Activated naive CD4-positive, alpha-beta T cell treated with Interleukin-2 at 50 U/mL for 16 hours (primary cell): ENCODE results near the gene SNRNP200.
"Not testable (repeated sequence)": the region's sequence is repeated elsewhere in the genome, so short reads cannot be mapped to it uniquely, and the experiment has no call there.

ENCODE experiments used
- DNase-seq: peaks from one replicate; pipeline ENCODE4 v3.0.0-alpha.2; 2020

SNRNP200 gene

DNA sequence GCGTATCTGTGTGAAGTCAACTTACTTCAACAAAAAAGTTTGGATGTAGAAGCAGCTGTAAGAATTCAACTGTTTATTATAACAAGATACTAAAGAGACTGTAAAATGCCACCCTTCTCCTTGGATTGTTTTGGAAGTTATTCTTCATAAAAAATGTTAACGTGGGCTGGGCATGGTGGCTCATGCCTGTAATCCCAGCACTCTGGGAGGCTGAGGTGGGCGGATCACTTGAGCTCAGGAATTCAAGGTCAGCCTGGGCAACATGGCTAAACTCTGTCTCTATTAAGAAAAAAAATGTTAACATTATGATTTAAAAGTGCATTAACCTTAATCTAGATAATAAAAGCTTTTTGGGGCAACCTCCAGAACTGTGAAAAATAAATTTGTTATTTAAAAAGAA is 31.6 kb downstream of the SNRNP200 start:
- DNase-seq = no peak

DNA sequence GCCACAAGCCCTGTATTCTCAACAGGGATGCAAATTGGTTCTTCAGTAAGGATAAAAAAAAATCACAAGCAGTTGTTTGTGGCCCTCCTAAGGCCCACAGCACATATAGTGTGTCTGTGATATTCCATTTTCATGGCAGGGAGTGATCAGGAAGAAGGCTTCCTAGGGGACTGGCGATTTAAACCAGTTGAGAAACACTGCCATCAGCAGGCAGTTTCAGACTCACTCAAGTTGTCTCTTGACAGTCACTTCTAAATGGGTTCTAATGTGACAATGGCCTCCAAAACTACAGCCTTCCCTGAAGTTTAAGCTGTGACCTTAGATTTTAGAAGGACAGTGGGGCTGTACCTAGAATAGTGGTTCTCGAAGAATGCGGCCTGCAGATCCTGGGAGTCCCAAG is 33.4 kb downstream of the SNRNP200 start:
- DNase-seq = no peak

DNA sequence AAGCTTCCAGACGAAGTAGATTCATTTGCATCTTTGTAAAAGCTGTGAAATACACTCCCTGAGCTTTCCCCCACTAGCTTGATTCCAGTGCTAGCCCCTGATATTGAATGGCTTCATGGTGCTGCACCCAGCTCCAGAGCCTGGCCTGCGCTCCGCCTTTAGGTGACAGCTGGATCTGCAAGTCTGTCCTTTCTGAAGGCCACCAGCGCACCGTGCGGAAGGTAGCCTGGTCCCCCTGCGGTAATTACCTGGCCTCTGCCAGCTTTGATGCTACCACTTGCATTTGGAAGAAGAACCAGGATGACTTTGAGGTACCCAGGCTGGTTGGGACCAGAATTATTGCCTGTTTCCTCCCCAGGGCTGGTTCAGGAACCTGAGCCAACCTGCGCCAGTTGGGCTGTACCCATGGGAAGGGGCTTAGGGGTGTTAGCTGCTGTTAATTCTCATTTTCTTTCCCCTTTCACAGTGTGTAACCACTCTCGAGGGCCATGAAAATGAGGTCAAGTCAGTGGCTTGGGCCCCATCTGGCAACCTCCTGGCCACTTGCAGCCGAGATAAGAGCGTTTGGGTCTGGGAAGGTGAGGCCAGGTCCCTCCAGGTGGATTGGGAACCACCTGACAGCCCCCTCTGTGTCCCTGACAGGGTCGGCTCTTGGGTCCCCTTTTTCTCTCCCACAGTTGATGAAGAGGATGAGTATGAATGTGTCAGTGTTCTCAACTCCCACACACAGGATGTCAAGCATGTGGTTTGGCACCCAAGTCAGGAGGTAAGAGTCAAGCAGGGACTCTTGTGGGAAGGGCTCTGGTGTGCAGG is 38.0 kb downstream of the SNRNP200 start:
- peak; percentile 51 for DNase-seq

DNA sequence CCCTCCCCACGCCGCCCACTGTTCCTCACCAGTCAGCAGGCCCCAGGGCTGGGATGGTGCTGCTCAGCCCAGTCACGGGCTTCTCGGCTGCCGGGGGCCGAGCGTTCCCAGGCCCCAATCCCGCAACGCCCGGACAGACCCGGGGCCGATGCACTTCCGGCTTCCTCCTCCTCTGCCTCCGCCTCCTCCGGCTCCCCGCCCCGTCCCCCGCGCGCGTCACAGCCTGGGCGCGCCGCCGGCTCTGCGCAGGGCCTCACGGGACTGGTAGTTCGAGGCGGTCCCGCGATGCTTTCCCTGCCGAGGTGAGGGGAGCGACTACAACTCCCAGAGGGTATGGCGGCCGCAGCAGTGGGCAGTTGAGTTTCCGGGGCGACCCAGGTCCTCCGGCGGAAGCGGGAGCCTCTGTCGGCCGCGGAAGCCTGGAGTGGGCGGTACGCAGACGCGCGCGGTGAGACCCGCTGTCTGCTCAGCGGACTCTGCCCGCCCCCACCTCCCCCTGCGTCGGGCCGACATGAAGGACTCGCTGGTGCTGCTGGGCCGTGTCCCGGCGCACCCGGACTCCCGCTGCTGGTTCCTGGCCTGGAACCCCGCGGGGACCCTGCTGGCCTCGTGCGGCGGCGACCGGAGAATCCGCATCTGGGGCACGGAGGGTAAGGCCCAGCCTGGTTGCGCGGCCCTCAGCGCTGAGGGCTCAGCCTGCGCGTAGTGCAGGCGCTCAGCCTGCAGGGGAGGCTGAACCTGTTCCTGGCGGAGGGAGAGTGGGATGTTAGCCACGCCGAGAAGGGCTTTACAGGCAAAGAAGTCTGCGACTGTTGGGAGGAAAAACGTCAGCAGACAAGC is 39.3 kb downstream of the SNRNP200 start, which contains the start of the genes CIAO1 and TMEM127:
Gene CIAO1, plus strand, starts transcription at position 386 of the 840 bp plus-strand sequence. Its CDS starts 126 bp downstream, at position 512.
Gene TMEM127, minus strand, starts transcription at position 158 of the 840 bp plus-strand sequence. CDS start 616 bp downstream, outside the sequence.
- peak; percentile 99 for DNase-seq

DNA sequence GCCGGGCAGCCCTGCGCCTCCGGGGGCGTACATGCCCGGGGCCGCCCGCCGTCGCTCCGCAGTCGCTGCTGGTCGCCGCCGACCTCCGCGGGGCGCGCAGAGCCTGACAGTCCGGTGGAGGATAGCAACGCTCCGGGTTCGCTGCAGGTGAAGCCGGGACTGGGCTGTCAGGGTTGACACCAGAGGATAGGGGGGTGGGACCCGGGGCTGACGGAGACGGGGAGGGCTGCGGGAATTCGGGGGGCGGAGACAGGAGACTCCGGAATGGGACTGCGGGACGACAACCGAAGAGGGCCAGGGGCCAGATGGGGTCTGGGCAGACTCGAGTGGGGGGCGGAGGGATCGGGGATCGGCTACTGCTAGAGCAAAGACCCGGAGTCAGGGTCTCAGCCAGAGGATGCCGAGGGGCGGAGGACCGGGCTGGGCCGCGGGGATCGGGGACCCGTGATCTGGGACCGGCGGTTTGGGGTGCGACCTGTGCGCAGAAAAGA is 40.0 kb downstream of the SNRNP200 start:
- peak; percentile 42 for DNase-seq

DNA sequence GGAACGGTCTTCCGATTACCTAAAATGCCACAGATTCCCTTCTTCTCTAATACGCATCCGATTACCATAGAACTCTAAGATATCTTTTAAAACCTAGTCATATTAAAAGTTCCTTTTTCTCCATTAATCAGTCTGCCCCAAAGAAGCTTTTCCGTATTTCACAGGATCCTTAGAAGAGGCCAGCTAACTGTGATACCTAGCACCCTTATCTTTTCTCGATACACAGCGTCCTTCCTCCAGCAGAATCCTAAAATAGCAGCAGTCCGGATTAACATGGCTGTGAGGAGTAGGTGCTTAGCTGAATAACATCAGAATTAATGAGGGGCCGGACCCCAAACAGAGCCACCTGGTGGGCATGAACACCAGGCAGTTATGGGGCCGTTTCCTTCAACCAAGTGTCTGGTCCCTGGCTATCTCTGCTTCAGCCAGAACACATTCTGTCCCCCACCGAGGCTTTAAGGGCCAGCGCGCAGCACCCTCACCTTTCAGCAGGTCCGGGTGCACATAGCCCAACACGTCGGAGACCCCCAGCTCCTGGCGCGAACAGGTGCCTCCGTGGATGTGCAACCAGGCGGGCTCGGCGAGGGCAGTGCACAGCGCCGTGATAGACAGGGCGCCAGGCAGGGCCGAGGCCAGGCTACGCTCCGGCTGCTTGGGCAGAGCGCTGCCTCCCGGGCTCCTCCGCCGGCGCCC is 40.5 kb downstream of the SNRNP200 start:
- DNase-seq = peak; percentile 34

DNA sequence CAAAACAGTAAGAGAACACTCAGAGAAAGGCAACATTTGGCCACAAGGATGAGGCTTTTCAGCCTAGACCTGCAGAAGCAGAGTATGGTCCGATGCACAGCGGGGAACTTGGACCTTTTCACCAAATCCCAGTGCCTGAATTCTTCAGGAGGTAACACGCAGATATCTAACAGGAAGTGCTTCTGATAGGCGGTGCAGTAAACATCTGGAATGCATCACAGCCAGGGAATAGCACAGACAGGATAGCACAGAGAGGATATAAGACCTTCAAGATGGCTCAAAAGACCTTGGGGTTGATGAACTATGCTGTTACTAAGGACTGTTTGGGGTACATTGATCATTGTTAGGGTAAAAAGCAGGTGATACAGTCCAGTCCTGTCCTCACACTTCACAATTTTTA is 41.3 kb downstream of the SNRNP200 start:
- no peak for DNase-seq

DNA sequence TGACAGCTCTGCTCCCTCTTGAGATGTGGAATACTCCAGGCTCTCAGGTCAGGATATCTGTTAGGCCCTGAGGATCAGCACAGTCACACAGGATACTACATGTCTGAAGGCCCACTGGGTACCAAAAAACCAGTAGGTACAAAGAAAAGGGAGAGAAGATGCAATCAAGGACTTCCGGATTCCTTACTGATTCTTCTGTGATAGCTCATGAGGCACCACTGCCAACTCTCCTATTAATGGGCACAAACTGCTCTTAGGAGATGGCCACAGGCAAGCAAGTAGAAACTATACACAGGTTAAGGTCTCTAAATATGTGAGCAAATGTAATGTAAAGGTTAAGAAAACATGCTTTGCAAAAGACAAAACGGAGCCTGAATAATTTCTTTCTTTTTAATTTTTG is 43.0 kb downstream of the SNRNP200 start:
- no peak for DNase-seq

DNA sequence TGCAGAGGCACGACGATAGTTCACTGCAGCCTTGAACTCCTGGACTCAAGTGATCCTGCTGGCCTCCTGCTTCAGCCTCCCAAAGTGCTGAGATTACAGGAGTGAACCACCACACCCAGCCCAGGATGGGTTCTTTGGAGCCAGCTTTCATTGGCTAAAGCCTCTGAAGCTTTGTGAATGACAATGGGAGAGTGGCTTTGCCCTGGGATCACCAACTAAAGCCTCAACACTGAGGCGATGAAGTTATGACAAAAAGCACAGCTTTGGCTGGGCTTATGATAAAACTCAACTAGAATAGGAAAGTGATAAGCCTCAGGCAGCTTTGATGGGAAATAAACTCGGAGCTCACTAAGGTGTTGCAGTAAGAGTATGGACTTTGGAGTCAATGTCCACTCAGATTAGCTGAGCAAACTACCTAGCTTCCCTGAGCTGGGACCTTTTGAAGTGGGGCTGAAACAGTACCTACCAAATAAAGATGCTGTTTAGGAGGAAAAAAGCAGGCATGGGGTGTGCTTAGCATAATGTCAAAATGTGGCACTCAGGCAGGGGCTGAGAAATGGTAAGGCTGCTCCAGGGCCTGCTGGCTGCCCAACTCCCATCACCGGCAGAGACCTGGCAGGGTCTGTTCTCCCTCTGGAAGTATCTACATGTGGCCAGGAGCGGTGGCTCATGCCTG is 43.9 kb downstream of the SNRNP200 start:
- no peak for DNase-seq

DNA sequence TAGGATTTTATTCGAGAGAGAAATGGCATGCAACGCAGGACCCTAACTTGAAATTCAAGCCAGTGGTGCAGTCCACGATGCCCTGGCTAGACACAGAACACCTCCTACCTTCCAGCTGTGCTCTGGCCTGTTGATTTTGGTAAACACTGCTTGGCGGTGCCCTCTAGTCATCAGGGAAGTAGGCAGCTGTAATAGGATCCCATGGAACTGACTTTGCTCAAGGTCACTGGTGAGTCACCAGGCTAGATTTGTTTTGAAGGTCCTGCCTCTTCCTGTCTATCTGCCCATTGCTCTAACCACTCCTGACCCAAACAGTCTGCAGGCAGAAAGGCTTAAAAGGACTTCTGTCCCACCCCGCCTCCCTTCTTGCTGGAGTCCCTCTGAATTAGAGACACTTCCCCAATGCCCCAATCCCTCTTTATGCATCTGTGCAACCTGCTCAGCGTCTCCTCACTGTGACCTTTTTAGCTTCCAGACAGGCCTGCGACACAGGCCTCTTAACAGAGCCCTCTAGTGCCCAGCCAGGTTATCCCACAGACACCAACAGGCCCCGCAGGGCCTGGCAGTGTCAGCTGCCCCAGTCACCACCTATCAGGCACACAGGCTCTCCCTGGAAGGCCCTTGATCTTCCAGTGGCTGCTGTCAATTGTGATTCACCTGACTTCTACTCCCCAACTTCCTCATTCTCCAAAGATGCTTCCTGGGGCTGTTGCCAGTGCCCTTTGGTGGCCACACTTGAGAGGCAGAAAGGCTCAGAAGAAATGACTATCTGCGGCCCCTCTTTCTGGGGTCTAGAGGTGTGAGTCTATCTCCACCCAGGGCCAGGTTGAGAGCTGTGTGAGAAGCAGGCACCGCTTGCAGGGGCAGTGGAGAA is 44.7 kb downstream of the SNRNP200 start:
- peak; percentile 16 for DNase-seq

DNA sequence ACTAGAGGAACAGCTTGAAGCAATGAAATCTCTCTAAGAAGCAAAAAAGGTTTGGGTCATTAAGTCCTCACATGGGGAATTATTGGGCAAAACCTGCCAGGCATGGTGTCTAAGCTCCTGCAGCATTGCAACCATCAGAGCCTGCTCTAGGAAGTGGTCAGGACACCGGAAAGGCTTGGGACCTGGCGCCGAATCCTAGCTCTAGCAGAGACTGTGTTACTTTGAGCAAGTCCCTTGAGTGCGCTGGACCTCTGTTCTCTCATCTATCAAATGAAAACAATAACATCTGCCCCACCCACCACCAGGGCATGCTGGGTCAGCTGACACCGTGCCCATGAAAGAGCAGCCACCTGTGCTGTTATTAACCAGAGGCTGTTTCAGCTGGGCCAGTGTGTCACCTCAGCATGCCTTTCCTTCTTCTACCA is 45.8 kb downstream of the SNRNP200 start:
- no peak for DNase-seq

DNA sequence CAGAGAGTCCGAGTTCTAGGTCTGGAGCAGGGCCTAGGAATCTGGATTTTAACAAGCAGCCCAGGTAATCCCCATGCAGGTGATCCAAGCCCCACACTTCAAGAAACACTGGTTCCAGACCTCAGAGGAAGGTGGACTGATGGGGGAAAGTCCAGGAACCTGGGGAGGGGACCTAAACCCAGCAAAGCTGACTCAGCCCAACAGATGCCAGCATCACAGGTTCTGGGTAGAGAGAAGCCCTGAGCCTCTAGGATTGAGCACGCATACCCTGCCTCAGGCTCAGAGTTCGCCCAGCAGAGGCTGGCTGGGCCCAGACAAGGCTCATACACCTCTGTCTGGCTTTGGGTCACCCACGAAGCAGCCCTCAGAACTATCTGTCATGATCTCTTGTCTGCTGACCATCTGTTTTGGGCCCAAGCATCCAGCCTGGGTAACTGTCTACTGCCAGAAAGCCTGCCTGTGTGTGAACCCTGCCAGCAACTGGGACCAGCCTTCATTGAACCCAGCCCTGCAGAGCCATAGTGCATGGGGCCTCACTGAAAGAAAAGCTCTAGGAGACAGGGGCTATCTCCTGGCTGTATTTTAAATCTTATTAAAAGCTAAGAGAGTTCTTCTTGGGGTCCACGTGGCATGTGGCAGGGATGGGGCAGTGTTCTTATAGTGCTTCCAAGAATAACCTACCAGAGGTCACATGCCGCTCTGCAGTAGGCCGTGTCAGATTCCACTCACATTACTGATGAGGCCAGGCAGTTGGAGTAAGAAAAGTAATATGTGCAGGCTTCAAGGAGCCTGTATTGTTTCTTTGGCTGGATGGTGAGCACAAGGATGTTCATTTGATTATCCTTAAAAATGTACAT is 47.0 kb downstream of the SNRNP200 start:
- DNase-seq = no peak

DNA sequence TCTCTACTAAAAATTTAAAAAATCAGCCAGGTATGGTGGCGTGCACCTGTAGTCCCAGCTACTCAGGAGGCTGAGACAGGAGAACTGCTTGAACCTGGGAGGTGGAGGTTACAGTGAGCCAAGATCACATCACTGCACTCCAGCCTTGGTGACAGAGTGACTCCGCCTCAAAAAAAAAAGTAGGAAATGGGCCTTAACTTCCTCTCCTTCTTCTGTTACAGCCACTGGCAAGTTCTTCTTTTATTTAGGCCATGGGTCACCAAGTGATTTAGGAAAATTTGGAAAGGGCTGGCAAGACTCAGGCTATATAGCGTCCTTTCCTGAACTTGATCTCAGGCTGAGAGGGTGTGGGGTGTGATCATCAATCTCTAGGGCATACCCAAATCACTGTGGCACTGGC is 47.6 kb downstream of the SNRNP200 start:
- DNase-seq = not testable (repeated sequence)

DNA sequence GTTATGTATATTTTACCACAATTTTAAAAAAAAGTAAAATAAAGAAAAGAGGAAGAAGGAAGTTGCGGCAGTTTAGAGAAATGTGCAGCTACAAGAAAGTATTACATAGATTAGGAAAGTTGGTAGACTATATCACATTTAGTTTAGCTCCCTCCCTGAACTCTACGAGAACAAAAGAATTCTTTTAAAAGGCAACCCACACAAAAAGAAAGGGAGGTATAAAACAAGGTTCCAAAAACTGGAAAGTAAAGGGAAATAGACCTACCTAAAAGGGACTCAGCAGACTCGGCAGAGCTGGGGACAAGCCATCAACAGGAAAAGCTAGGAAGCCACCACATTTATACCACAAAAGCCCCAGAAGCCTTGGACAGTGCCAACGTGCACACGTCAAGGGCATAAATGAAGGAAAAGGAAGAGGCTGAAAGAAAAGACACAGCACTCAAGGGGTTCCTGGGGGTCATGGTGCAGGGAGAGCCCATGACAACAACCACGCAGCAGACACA is 48.7 kb downstream of the SNRNP200 start:
- DNase-seq = no peak

DNA sequence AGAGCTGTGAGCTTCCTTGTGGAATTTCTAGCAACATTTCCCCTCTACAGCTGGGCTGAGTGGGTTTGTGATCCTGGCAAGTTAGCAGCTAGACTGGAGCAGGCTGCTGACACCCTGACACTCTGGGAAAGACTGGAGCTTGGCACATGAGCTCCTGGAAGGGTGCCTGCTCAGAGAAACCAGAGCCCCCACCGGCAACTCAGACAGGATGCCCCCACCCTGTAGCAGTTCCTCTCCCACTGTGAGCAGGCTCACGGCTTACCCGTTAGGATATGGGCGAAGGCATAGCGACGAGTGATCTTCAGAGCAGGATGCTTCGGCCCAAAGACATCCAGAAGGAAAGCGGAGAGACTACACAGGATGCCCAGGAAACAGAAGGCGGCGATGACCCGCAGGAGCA is 50.8 kb downstream of the SNRNP200 start:
- DNase-seq = no peak

DNA sequence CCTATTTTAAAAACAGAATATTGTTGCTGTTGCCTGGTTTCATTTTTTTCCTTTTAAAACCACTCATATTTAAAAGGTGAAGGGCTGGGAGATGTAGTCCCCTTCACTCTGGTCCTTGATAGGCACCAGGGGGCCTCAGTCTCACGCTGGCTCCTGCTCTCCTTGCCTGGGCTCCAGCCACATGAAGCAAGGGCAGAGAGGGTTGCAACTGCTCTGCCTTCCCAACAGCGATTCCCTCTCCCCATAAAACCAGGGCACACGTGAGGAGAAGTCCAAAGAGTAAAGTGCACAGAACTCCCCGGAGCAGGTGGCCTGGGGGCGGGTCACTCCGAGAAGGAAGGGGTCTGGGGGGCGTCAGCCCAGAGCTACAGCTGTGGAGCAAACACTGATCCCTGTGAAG is 52.3 kb downstream of the SNRNP200 start:
- DNase-seq = no peak

DNA sequence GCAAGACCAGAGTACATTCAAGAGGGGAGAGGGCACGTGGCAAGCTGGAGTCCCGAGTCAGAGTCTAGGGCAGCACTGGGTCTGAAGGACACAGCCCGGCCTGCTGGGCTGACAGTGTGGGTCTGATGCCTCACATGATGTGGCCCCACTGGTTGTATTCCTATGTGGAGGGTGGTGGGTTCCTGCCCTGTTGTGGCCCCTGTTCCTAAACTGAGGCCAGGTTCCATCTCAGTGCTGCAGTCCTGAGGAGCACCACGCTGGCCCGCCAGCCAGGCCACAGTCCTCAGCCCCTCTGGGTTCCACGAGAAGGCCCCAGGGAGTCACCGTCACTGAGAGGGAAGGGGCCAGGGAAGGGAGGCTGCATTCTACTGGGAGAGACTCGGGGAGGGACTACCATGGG is 52.8 kb downstream of the SNRNP200 start:
- no peak for DNase-seq

DNA sequence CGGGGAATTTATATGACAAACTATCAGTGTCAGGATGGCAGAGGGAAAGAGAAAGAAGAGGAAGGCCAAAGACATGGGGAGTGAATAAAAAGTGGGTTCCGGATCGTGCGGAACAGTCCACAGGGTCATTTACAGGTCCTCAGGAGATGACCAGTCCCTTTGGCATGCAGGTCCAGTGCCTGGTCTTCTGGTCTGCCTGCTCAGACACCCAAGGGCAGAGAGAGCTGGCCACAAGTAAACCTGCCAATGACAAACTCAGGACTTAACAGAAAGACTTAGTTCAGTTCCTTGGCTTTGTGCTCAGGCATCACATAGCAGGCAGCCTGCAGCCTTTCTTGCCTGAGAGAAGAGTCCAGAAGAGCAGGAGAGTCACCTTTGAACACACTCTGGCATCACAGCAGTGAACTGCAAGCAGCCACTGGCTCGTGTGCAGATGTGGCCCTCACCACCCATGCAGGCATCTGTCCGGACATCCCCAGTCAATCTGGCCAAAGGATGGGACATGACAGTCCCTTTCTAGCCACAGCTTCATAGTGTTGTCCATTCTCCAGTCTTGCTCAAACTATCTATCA is 53.5 kb downstream of the SNRNP200 start:
- no peak for DNase-seq

DNA sequence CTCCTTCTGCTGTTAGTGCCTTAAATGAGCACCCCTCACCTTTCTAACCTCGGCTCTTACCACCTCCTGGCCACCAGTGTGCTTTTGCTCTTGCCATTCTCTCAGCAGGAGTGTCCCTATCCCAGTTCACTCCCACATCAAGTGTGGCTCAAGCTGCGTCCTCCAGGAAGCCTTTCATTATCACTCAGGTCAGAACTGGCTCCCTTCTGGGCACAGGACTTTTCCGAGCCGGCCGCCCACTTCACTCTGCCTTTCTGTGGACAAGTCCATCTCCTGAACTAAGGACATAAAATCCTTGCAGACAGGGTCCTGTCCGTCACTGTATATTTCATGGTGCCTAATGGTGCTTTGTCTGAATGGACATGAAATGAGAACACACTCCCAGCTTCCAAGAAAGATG is 55.2 kb downstream of the SNRNP200 start:
- no peak for DNase-seq

DNA sequence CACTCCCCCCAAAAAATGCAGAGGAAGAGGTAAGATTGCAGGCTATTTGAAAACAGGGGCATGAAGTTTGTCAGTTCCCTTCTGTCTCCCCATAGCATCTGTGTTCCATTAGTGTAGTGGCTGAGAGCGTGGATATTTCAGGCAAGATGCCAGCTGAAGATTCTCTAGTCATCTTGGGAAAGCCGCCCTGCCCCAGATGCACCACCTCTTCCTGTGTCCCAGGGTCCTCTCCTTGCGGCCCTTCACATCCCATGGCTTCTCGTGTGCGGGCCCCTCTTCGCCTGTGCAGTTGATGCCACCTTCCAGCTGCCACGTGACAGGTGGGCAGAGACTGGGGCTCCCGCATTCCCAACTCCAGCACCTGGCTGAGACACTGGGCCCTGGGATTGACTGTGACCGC is 55.7 kb downstream of the SNRNP200 start:
- no peak for DNase-seq
